Hepatocyte (in vitro differentiated cells): Measurements from ENCODE around the gene PGAM4.

Source experiments
- EZH2 ChIP-seq: fragments of 200-600 bp; sonication (generic); IDR thresholded peaks from 2 replicates; pipeline ENCODE4 v1.6.1; 2016; ENCODE audit warnings: antibody characterized with exemption, mild to moderate bottlenecking, borderline replicate concordance
- TF ChIP-seq, protein P1 (sequence below): fragments of 200-600 bp; sonication (generic); IDR thresholded peaks from 2 replicates; pipeline ENCODE4 v1.5.1; 2016; ENCODE audit warnings: antibody characterized with exemption, mild to moderate bottlenecking; ENCODE audit not compliant: poor library complexity

DNA sequence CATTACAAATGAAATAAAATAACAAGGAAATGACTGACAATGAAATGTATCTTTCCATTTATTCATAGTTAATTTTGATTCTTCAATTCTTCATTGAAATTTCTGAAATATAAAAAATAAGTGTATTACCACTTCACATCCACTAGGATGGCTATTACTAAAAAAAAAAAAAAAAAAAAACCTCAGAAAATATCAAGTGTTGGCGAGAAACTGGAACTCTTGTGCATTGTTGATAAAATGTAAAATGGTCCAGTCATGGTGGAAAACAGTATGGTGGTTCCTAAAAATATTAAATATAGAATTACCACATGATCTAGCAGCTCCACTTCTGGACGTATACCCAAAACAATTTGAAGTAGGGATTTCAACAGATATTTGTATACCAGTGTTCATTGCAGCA is 22.9 kb downstream of the PGAM4 start:
- TF ChIP-seq, protein P1, sequence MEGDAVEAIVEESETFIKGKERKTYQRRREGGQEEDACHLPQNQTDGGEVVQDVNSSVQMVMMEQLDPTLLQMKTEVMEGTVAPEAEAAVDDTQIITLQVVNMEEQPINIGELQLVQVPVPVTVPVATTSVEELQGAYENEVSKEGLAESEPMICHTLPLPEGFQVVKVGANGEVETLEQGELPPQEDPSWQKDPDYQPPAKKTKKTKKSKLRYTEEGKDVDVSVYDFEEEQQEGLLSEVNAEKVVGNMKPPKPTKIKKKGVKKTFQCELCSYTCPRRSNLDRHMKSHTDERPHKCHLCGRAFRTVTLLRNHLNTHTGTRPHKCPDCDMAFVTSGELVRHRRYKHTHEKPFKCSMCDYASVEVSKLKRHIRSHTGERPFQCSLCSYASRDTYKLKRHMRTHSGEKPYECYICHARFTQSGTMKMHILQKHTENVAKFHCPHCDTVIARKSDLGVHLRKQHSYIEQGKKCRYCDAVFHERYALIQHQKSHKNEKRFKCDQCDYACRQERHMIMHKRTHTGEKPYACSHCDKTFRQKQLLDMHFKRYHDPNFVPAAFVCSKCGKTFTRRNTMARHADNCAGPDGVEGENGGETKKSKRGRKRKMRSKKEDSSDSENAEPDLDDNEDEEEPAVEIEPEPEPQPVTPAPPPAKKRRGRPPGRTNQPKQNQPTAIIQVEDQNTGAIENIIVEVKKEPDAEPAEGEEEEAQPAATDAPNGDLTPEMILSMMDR: no peak
- no peak for TF ChIP-seq EZH2
